Upper lobe of left lung (tissue), 6 donors: Measurements from ENCODE around the gene GSTM1. TPM values are rescaled to one million over a fixed set of nuclear protein-coding genes. Genes with fewer than 3 reads are reported as not detected.

Experiments
- ATAC-seq, 2 donors: fragments of 200-7000 bp; cut with Tn5 transposase; one replicate each; pipeline ENCODE4 v1.9.1; 2022; ENCODE audit warnings: mild to moderate bottlenecking in 2 of 2, moderate library complexity in 2 of 2; ENCODE audit not compliant: low FRiP score in 2 of 2
- DNase-seq, 2 donors: peaks; one replicate each; pipeline ENCODE4 v3.0.0-alpha.2; 2019 to 2020
- H3K27ac ChIP-seq, 4 donors: fragments of 200-600 bp; sonication (generic); one replicate each; pipeline ENCODE4 v1.5.1; 2016 to 2019
- H3K27me3 ChIP-seq, 4 donors: fragments of 200-600 bp; sonication (generic); one replicate each; pipeline ENCODE4 v1.5.1; 2017 to 2019
- H3K36me3 ChIP-seq, 4 donors: fragments of 200-600 bp; sonication (generic); one replicate each; pipeline ENCODE4 v1.5.1; 2016 to 2019
- H3K4me1 ChIP-seq, 4 donors: fragments of 200-600 bp; sonication (generic); one replicate each; pipeline ENCODE4 v1.5.1; 2018 to 2019
- H3K4me3 ChIP-seq, 4 donors: fragments of 200-600 bp; sonication (generic); one replicate each; pipeline ENCODE4 v1.5.1; 2017 to 2019; ENCODE audit warnings: mild to moderate bottlenecking in 2 of 4, moderate library complexity in 1 of 4
- H3K9me3 ChIP-seq, 4 donors: fragments of 200-600 bp; sonication (generic); one replicate each; pipeline ENCODE4 v1.5.1; 2018 to 2019
- EP300 ChIP-seq, 4 donors: sonication (generic); formaldehyde crosslinking; IDR thresholded peaks; one replicate each; pipeline ENCODE4 v1.5.1; 2017; ENCODE audit warnings: antibody characterized with exemption in 4 of 4, control low read depth in 2 of 4
- POLR2A ChIP-seq, 4 donors: fragments of 450-650 bp; IDR thresholded peaks; one replicate each; pipeline ENCODE4 v1.5.1; 2016 to 2017; ENCODE audit warnings: antibody characterized with exemption in 4 of 4, mild to moderate bottlenecking in 2 of 4
- POLR2AphosphoS5 ChIP-seq, 2 donors: sonication (generic); formaldehyde crosslinking; IDR thresholded peaks; one replicate each; pipeline ENCODE4 v1.5.1; 2017; ENCODE audit warnings: antibody characterized with exemption in 2 of 2
- WGBS, 2 donors: methylation state at CpG; one replicate each; pipeline ENCODE4 v1.1.5; 2017 to 2018; 5-methylcytosine and 5-hydroxymethylcytosine counted together
- total RNA-seq, 6 donors: library from RNA; depleted of rRNA in 4 of 6; stranded (reverse); fragments of >200 nt in 4 of 6; gene quantifications; one replicate each; pipeline versions ENCODE4 v1.1.0 to v1.2.1, GENCODE V29; 2016 to 2021
- TF ChIP-seq, protein P1 (sequence below), 6 experiments: fragments of 450-650 bp in 4 of 6; fragments of 200-600 bp in 2 of 6; sonication (generic) in 2 of 6; IDR thresholded peaks; one replicate each; pipeline ENCODE4 v1.5.1; 2016 to 2019; ENCODE audit warnings: antibody characterized with exemption in 6 of 6
- donor health status: DM: no; HTN: no; CAD: no; lungs with moderate emphysema.
- donor health status: DM: no; HTN: yes; CAD: no; lungs with severe emphysema.

The GSTM1 gene
- total RNA-seq, 6 donors from 2014 or later, result 11.8 to 33.0 TPM; not detected in 4

- DNase-seq, result no peak
- TF ChIP-seq EP300 (IDR thresholded peaks at IDR 0.05) (no peak), POLR2AphosphoS5 (IDR thresholded peaks at IDR 0.05) (no peak), POLR2A (IDR thresholded peaks at IDR 0.05) (no peak)
- TF ChIP-seq, protein P1, sequence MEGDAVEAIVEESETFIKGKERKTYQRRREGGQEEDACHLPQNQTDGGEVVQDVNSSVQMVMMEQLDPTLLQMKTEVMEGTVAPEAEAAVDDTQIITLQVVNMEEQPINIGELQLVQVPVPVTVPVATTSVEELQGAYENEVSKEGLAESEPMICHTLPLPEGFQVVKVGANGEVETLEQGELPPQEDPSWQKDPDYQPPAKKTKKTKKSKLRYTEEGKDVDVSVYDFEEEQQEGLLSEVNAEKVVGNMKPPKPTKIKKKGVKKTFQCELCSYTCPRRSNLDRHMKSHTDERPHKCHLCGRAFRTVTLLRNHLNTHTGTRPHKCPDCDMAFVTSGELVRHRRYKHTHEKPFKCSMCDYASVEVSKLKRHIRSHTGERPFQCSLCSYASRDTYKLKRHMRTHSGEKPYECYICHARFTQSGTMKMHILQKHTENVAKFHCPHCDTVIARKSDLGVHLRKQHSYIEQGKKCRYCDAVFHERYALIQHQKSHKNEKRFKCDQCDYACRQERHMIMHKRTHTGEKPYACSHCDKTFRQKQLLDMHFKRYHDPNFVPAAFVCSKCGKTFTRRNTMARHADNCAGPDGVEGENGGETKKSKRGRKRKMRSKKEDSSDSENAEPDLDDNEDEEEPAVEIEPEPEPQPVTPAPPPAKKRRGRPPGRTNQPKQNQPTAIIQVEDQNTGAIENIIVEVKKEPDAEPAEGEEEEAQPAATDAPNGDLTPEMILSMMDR (IDR thresholded peaks at IDR 0.05), result no peak
Observed at GRCh38 chr1:109732390-109732881, 44.8 kb downstream of the GSTM1 start.

GRCh38 chr1:109733236-109733870, 45.7 kb downstream of the GSTM1 start:
- ATAC-seq (no peak), DNase-seq (no peak)
- Histone ChIP-seq H3K36me3 (peaks cover 0 to 11% (median 2%) of the 10 kb centered on the region in 4 donors), H3K9me3 (no peaks in the 10 kb centered on the region), H3K4me3 (no peak overlapping the region), H3K27me3 (no peaks in the 10 kb centered on the region), H3K4me1 (no peaks in the 10 kb centered on the region), H3K27ac (no peak overlapping the region)
- 87 to 91% methylated on average over 4 of the region's 4 CpGs for WGBS, 2 donors
- no peak for TF ChIP-seq POLR2AphosphoS5 (IDR thresholded peaks at IDR 0.05)

More at GRCh38 chr1:109732390-109732881, 44.8 kb downstream of the GSTM1 start:
- Histone ChIP-seq H3K27ac (no peak overlapping the region), H3K4me1 (no peaks in the 10 kb centered on the region), H3K27me3 (no peaks in the 10 kb centered on the region), H3K9me3 (no peaks in the 10 kb centered on the region), H3K4me3 (no peak overlapping the region), H3K36me3 (peaks cover 0 to 9% (median under 1%) of the 10 kb centered on the region in 4 donors)
- no peak for ATAC-seq
- 63 to 64% methylated on average over 3 of the region's 3 CpGs for WGBS, 2 donors

DNA sequence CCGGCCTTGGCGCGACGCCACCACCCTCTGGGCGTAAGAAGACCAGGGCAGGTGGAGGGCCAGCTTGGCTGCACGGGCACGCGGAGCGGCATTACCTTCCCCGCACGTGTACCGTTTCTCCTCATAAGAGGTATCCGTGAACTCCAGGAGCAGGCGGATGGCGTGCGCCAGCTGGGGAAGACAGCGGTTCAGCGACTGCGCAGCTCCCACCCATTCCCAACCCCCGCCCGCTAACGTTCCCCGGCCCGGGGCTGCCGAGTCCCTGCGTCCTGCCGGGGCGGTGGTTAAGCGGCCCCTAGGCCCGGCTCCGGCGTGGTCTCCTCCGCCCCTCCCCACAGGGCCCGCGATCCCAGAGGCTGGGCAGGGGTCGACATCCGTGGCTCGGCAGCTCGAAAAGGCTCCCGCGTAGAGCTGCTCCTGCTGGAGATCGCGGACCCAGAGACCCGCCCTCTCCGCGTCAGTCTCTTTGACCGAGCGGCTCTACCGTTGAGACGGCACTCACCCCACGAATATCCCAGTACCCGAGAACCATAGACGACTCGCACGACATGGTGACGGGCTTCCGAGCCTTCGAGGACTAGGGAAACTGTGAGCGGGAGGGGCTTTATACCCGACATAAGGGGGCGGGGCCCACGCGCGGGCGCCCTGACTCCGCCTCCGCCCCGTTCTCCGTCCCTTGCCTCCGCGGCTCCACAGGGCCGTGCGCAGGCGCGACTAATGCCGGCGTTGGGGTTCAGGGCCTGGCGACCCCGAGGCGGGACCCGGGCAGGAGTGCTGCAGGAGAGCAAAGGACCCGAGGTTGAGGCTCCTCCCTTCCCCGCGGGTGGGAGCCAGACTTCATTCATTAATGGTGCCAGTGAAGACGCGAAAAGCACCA, 52.4 kb downstream of the GSTM1 start:
- Histone ChIP-seq H3K27ac (peak overlapping the region; percentile 14 to 85 (median 66)), H3K27me3 (no peaks in the 10 kb centered on the region), H3K9me3 (no peaks in the 10 kb centered on the region), H3K36me3 (peaks cover 0 to 11% (median 2%) of the 10 kb centered on the region in 4 donors), H3K4me1 (peaks cover 6 to 17% (median 10%) of the 10 kb centered on the region in 4 donors), H3K4me3 (peak overlapping the region; percentile 49 to 84 (median 66))
- DNase-seq (peak; percentile 84 to 95), ATAC-seq (peak; percentile 90 to 99)
- TF ChIP-seq, protein P1 (IDR thresholded peaks at IDR 0.05), result no peak
- peak; percentile 84 to 94 for TF ChIP-seq POLR2AphosphoS5 (IDR thresholded peaks at IDR 0.05)
- TF ChIP-seq POLR2A (IDR thresholded peaks at IDR 0.05), result peak in 3 of 4 donors; percentile 54 to 74 (median 65)
- 1 to 2% methylated on average over 8 to 40 of the region's 86 CpGs for WGBS, 2 donors

GRCh38 chr1:109740615-109741373, 53.2 kb downstream of the GSTM1 start, which contains the start of gene GSTM3:
GSTM3 (minus strand) TSS chr1:109741038; CDS start chr1:109740287, 751 bp downstream.
- ATAC-seq, result peak; percentile 13 to 59
- DNase-seq, result no peak
- WGBS, 2 donors, result 2 to 8% methylated on average over 10 of the region's 10 CpGs

More at GRCh38 chr1:109740615-109741373, 53.2 kb downstream of the GSTM1 start, which contains the start of gene GSTM3:
- TF ChIP-seq POLR2AphosphoS5 (IDR thresholded peaks at IDR 0.05) (no peak), EP300 (IDR thresholded peaks at IDR 0.05) (no peak), POLR2A (IDR thresholded peaks at IDR 0.05) (no peak)
- TF ChIP-seq, protein P1 (IDR thresholded peaks at IDR 0.05), result no peak
- Histone ChIP-seq H3K4me3 (peak within 1 kb of the TSS; percentile 49 to 84 (median 66)), H3K27me3 (no peaks in the 10 kb centered on the region), H3K9me3 (no peaks in the 10 kb centered on the region), H3K36me3 (peaks cover 0 to 11% (median 2%) of the 10 kb centered on the region in 4 donors), H3K27ac (peak within 1 kb of the TSS; percentile 14 to 85 (median 66)), H3K4me1 (peaks cover 6 to 17% (median 10%) of the 10 kb centered on the region in 4 donors)

Other genes starting within 250 kb of the GSTM1 start
- gene SYPL2, start 221.3 kb upstream of the GSTM1 start, total RNA-seq, result 1 to 10 TPM in 4 of 6 donors, under 1 TPM in 2; 0.30 to 3.1 (median 1.1) TPM
- gene ATXN7L2, start 203.9 kb upstream of the GSTM1 start, total RNA-seq, result 10 to 100 TPM in 1 of 6 donors, 1 to 10 TPM in 5; 2.3 to 19.9 (median 5.3) TPM
- gene CYB561D1, start 193.7 kb upstream of the GSTM1 start, total RNA-seq, result 10 to 100 TPM in 3 of 6 donors, 1 to 10 TPM in 3; 4.2 to 16.4 (median 9.9) TPM
- 10 to 100 TPM in 2 of 6 donors, 1 to 10 TPM in 4; 1.0 to 11.8 (median 8.3) TPM for gene AMIGO1, start 178.1 kb upstream of the GSTM1 start, total RNA-seq
- not detected for gene GPR61, start 147.9 kb upstream of the GSTM1 start, total RNA-seq
- gene GNAI3, start 139.2 kb upstream of the GSTM1 start, total RNA-seq, result 1 to 10 TPM; 2.2 to 9.0 (median 6.0) TPM
- under 1 TPM in 2 of 6 donors, not detected in 4; 0.20 to 0.46 TPM for gene GNAT2, start 68.2 kb upstream of the GSTM1 start, total RNA-seq
- gene AMPD2, start 68.0 kb upstream of the GSTM1 start, total RNA-seq, result 100 to 1,000 TPM in 1 of 6 donors, 10 to 100 TPM in 5; 39.5 to 183 (median 58.9) TPM
- 10 to 100 TPM; 10.7 to 28.3 (median 15.9) TPM for gene GSTM4, start 31.7 kb upstream of the GSTM1 start, total RNA-seq
- 100 to 1,000 TPM in 1 of 6 donors, 10 to 100 TPM in 5; 19.0 to 263 (median 31.6) TPM for gene GSTM2, start 19.8 kb upstream of the GSTM1 start, total RNA-seq
- gene GSTM5, start 24.4 kb downstream of the GSTM1 start, total RNA-seq, result 10 to 100 TPM in 3 of 6 donors, 1 to 10 TPM in 2, under 1 TPM in 1; 1.00 to 24.3 (median 8.3) TPM
- 10 to 100 TPM in 3 of 6 donors, 1 to 10 TPM in 3; 4.9 to 23.3 (median 11.2) TPM for gene GSTM3, start 53.2 kb downstream of the GSTM1 start, total RNA-seq
- under 1 TPM in 1 of 6 donors, not detected in 5; 0.20 TPM for gene EPS8L3, start 76.1 kb downstream of the GSTM1 start, total RNA-seq
- 100 to 1,000 TPM in 1 of 6 donors, 10 to 100 TPM in 5; 19.4 to 106 (median 36.5) TPM for gene CSF1, start 223.0 kb downstream of the GSTM1 start, total RNA-seq